H1 (cell line): ENCODE data around the gene FBXO39. TPM values are rescaled to one million over a fixed set of nuclear protein-coding genes. Genes with fewer than 3 reads are reported as not detected.

Experiments used
- CTCF ChIA-PET: fragments of 300-600 bp; sonication (Branson Sonifier 250); formaldehyde crosslinking; loops from one replicate; lab custom pipeline; 2021; ENCODE audit not compliant: partially characterized antibody; lab: Charles Lee
- POLR2A ChIA-PET: fragments of 300-600 bp; sonication (Branson Sonifier 250); formaldehyde crosslinking; loops from one replicate; lab custom pipeline; 2021; ENCODE audit warnings: inconsistent platforms; ENCODE audit not compliant: partially characterized antibody; lab: Charles Lee
- DNase-seq, 2 experiments: peaks; one replicate each; pipeline versions ENCODE4 v3.0.0 to v3.0.0-alpha.2; 2010 to 2022; ENCODE audit warnings: low spot score in 2 of 2, low read depth in 1 of 2, mixed read lengths in 1 of 2
- FAIRE-seq: peaks from 2 replicates; lab custom pipeline; 2011; peaks lifted over from hg19 to GRCh38; lab: Jason Lieb, UNC
- H2AFZ ChIP-seq: 2 replicates; pipeline ENCODE4 v1.8.1; 2012; ENCODE audit warnings: low read length, inconsistent platforms
- H2AK5ac ChIP-seq: 2 replicates; pipeline ENCODE4 v1.6.1; 2013; ENCODE audit warnings: low read depth, low read length
- H2BK120ac ChIP-seq: replicated peaks from 2 replicates; pipeline ENCODE3; 2013; ENCODE audit warnings: low read depth, low read length, inconsistent platforms
- H2BK12ac ChIP-seq: 2 replicates; pipeline ENCODE4 v1.6.1; 2013; ENCODE audit warnings: low read depth, low read length
- H2BK15ac ChIP-seq: 2 replicates; pipeline ENCODE4 v1.6.1; 2013; ENCODE audit warnings: low read length
- H2BK20ac ChIP-seq: 2 replicates; pipeline ENCODE4 v1.6.1; 2013; ENCODE audit warnings: low read length
- H2BK5ac ChIP-seq: 2 replicates; pipeline ENCODE4 v1.6.1; 2013; ENCODE audit warnings: low read depth, low read length
- H3K14ac ChIP-seq: 2 replicates; pipeline ENCODE4 v1.6.1; 2013; ENCODE audit warnings: inconsistent platforms; ENCODE audit not compliant: insufficient read length
- H3K18ac ChIP-seq: 2 replicates; pipeline ENCODE4 v1.6.1; 2013; ENCODE audit warnings: low read length; ENCODE audit errors: extremely low read depth
- H3K23ac ChIP-seq: 2 replicates; pipeline ENCODE4 v1.6.1; 2013; ENCODE audit warnings: inconsistent platforms; ENCODE audit not compliant: insufficient read length
- H3K23me2 ChIP-seq: 2 replicates; pipeline ENCODE4 v1.6.1; 2013; ENCODE audit warnings: low read depth, low read length
- H3K27ac ChIP-seq: 2 replicates; pipeline ENCODE4 v1.6.1; 2011; ENCODE audit warnings: low read depth, low read length, inconsistent platforms
- H3K27me3 ChIP-seq, 4 experiments: replicated peaks in 1 of 4; 1 replicate in 1 of 4; 2 replicates in 3 of 4; pipeline versions ENCODE4 v1.6.1 to v1.8.1; 2011 to 2013; ENCODE audit warnings: low read length in 3 of 4, mild to moderate bottlenecking in 3 of 4, inconsistent platforms in 2 of 4, mixed read lengths in 2 of 4, moderate library complexity in 1 of 4; ENCODE audit not compliant: control insufficient read depth in 3 of 4, insufficient read depth in 3 of 4; ENCODE audit errors: extremely low read depth in 1 of 4
- H3K36me3 ChIP-seq, 4 experiments: 2 replicates each; pipeline versions ENCODE4 v1.6.1 to v1.8.1; 2011 to 2013; ENCODE audit warnings: mild to moderate bottlenecking in 4 of 4, low read length in 3 of 4, moderate library complexity in 2 of 4, control low read depth in 1 of 4, inconsistent platforms in 1 of 4; ENCODE audit not compliant: insufficient read depth in 4 of 4, control insufficient read depth in 2 of 4
- H3K4ac ChIP-seq: replicated peaks from 2 replicates; pipeline ENCODE3; 2013; ENCODE audit warnings: low read length, low read depth, mixed read lengths, inconsistent platforms; ENCODE audit not compliant: insufficient read length
- H3K4me1 ChIP-seq, 4 experiments: replicated peaks in 1 of 4; 1 replicate in 1 of 4; 2 replicates in 3 of 4; pipeline versions ENCODE4 v1.6.1 to v1.8.1; 2011 to 2013; ENCODE audit warnings: low read length in 3 of 4, inconsistent platforms in 2 of 4, mixed read lengths in 1 of 4; ENCODE audit not compliant: insufficient read depth in 4 of 4, control insufficient read depth in 3 of 4
- H3K4me2 ChIP-seq, 2 experiments: 2 replicates each; pipeline versions ENCODE4 v1.6.1 to v1.8.1; 2011 to 2013; ENCODE audit warnings: low read depth in 2 of 2, low read length in 2 of 2, control low read depth in 1 of 2, inconsistent platforms in 1 of 2, mild to moderate bottlenecking in 1 of 2; ENCODE audit not compliant: insufficient read depth in 1 of 2
- H3K4me3 ChIP-seq, 4 experiments: fragments of 200-600, 300-600 bp in 1 of 4; sonication (generic), shearing (Covaris generic), sonication (Bioruptor Twin) in 1 of 4; 2 replicates each; pipeline versions ENCODE4 v1.5.1 to v1.8.1; 2011 to 2016; ENCODE audit warnings: low read length in 4 of 4, low read depth in 3 of 4, control low read depth in 2 of 4, inconsistent platforms in 2 of 4, mild to moderate bottlenecking in 2 of 4, mixed read lengths in 1 of 4, moderate library complexity in 1 of 4; ENCODE audit not compliant: insufficient read depth in 2 of 4; ENCODE audit errors: extremely low read depth in 1 of 4
- H3K56ac ChIP-seq: replicated peaks from 2 replicates; pipeline ENCODE3; 2013; ENCODE audit warnings: low read depth, mild to moderate bottlenecking, mixed read lengths, low read length, inconsistent platforms; ENCODE audit not compliant: insufficient read length
- H3K79me1 ChIP-seq: 2 replicates; pipeline ENCODE4 v1.6.1; 2013; ENCODE audit warnings: low read depth, low read length, control low read depth
- H3K79me2 ChIP-seq, 2 experiments: 2 replicates each; pipeline versions ENCODE4 v1.6.1 to v1.8.1; 2012 to 2013; ENCODE audit warnings: low read length in 2 of 2, mild to moderate bottlenecking in 2 of 2, inconsistent platforms in 1 of 2; ENCODE audit not compliant: insufficient read depth in 2 of 2, control insufficient read depth in 1 of 2
- H3K9ac ChIP-seq, 4 experiments: replicated peaks in 1 of 4; 1 replicate in 1 of 4; 2 replicates in 3 of 4; pipeline versions ENCODE4 v1.6.1 to v1.8.1; 2011 to 2013; ENCODE audit warnings: low read depth in 3 of 4, low read length in 3 of 4, control low read depth in 2 of 4, mild to moderate bottlenecking in 2 of 4, moderate library complexity in 2 of 4, inconsistent platforms in 1 of 4; ENCODE audit errors: extremely low read depth in 1 of 4
- H3K9me3 ChIP-seq, 2 experiments: 2 replicates each; pipeline versions ENCODE4 v1.6.1 to v1.8.1; 2012 to 2013; ENCODE audit warnings: mild to moderate bottlenecking in 2 of 2, moderate library complexity in 2 of 2, control low read depth in 1 of 2, inconsistent platforms in 1 of 2, low read depth in 1 of 2, low read length in 1 of 2, mixed read lengths in 1 of 2; ENCODE audit not compliant: insufficient read depth in 2 of 2
- H4K20me1 ChIP-seq, 2 experiments: replicated peaks in 1 of 2; 2 replicates each; pipeline versions ENCODE3 to v1.8.1; 2011 to 2013; ENCODE audit warnings: inconsistent platforms in 2 of 2, low read length in 2 of 2, mild to moderate bottlenecking in 1 of 2; ENCODE audit not compliant: insufficient read depth in 2 of 2, control insufficient read depth in 1 of 2
- H4K5ac ChIP-seq: 2 replicates; pipeline ENCODE4 v1.6.1; 2013; ENCODE audit warnings: low read length, low read depth, mixed read lengths, inconsistent platforms; ENCODE audit not compliant: insufficient read length
- H4K8ac ChIP-seq: 2 replicates; pipeline ENCODE4 v1.8.0; 2013; ENCODE audit warnings: mild to moderate bottlenecking, moderate library complexity, low read length, inconsistent platforms; ENCODE audit not compliant: insufficient read depth; ENCODE audit errors: extremely low read depth
- H4K91ac ChIP-seq: replicated peaks from 2 replicates; pipeline ENCODE3; 2013; ENCODE audit warnings: low read length, mixed read lengths, inconsistent platforms; ENCODE audit not compliant: insufficient read length
- ASH2L ChIP-seq: fragments of 200-600, 300-600 bp; sonication (generic); IDR thresholded peaks from one replicate; pipeline ENCODE4 v1.7.1; 2017; ENCODE audit warnings: low read length
- GTF2F1 ChIP-seq: IDR thresholded peaks from 2 replicates; pipeline ENCODE4 v1.6.1; 2012; ENCODE audit warnings: low read depth, low read length, improper control_type of control experiment, borderline replicate concordance
- KDM1A ChIP-seq: fragments of 200-600, 300-600 bp; sonication (generic); IDR thresholded peaks from 2 replicates; pipeline ENCODE4 v1.7.1; 2016; ENCODE audit warnings: mild to moderate bottlenecking, low read length, borderline replicate concordance
- WGBS, 2 experiments: shearing (Covaris generic) in 1 of 2; methylation state at CpG; one replicate each; pipeline versions ENCODE4 v1.1.6 to v1.1.7; 2013 to 2015; ENCODE audit warnings: low lambda C conversion rate in 2 of 2, mixed read lengths in 2 of 2, inconsistent platforms in 1 of 2, low coverage in 1 of 2, missing lambda C conversion rate in 1 of 2; ENCODE audit not compliant: insufficient replicate concordance in 2 of 2, insufficient coverage in 1 of 2, insufficient read length in 1 of 2; ENCODE audit errors: extremely low coverage in 1 of 2, missing lambda C conversion rate in 1 of 2; 5-methylcytosine and 5-hydroxymethylcytosine counted together
- polyA plus RNA-seq, 7 experiments: library from polyadenylated mRNA; depleted of rRNA in 3 of 7; stranded (reverse) in 5 of 7; unstranded in 2 of 7; fragments of >200 nt in 5 of 7; fragments of 200-250 nt in 2 of 7; gene quantifications; 1 replicate in 5 of 7; 2 replicates in 1 of 7; 4 replicates in 1 of 7; pipeline versions ENCODE4 v1.2.1 to v1.2.3, GENCODE V29; 2011 to 2013; ENCODE audit warnings: missing spikeins in 2 of 7, mixed read lengths in 2 of 7
- total RNA-seq: library from RNA; stranded (reverse); fragmentation: NEBNext Ultra II Directional; extraction: Animal tissue kit (Norgen Biotek cat#: 25700); gene quantifications from 2 replicates; pipeline ENCODE4 v1.2.1, GENCODE V29; 2021

Gene FBXO39
- total and polyA plus RNA-seq, 2 of the 8 experiments (the other 6 are each of a cell fraction or from before 2014, with no cell fraction given): 0.12 to 0.22 TPM

DNA sequence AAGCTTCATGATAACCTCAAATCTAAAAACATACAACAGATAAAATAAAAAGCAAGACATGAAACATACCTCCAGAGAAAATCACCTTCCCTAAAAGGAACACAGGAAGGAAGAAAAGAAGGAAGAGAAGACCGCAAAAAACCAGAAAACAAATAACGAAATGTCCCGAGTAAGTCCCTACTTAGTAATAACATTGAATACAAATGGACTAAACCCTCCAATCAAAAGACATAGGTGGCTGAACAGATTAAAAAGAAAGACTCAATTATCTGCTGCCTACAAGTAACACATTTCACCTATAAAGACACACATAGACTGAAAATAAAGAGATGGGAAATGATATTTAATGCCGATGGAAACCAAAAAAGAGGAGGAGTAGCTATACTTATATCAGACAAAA lies 6.2 kb downstream of the FBXO39 start:
- CTCF ChIA-PET: interaction anchor here (1.7 kb wide), 1 partner anchor 13 kb away, joined by 3 read pairs; no protein-coding TSS in a partner anchor
- Histone ChIP-seq H2BK120ac (no peak overlapping the region), H2AFZ (no peak overlapping the region), H2BK20ac (no peak overlapping the region), H3K23ac (no peak overlapping the region), H3K4ac (no peak overlapping the region), H3K23me2 (no peaks in the 10 kb centered on the region), H3K79me1 (no peaks in the 10 kb centered on the region; the same call in 1 of the 2 replicates), H3K9ac (no peak overlapping the region), H3K4me1 (no peaks in the 10 kb centered on the region), H2BK12ac (no peak overlapping the region), H3K4me3 (no peak overlapping the region), H4K8ac (no peak overlapping the region), H2BK15ac (no peak overlapping the region), H4K5ac (no peak overlapping the region), H3K14ac (no peak overlapping the region), H2AK5ac (no peak overlapping the region), H3K4me2 (no peak overlapping the region), H4K91ac (no peak overlapping the region), H3K79me2 (no peaks in the 10 kb centered on the region), H3K27ac (no peak overlapping the region), H3K56ac (no peak overlapping the region), H3K18ac (no peak overlapping the region), H3K27me3 (peaks cover 0 to 3% (median 1%) of the 10 kb centered on the region in 4 experiments; a peak in 3 of 7 replicates), H3K36me3 (no peaks in the 10 kb centered on the region), H2BK5ac (no peak overlapping the region), H4K20me1 (no peaks in the 10 kb centered on the region), H3K9me3 (no peaks in the 10 kb centered on the region)
- DNase-seq: no peak
- WGBS, 2 experiments: 91% methylated on average over 4 of the region's 4 CpGs; no CpG with 5 or more reads in 1 of the 2 experiments
- FAIRE-seq: no peak
- POLR2A ChIA-PET: no interaction called here
- TF ChIP-seq KDM1A (no peak), GTF2F1 (no peak), ASH2L (no peak)
